Duodenal mucosa (tissue), 2 donors: ENCODE results near the gene TRPC1.

Experiments used
- H3K27ac ChIP-seq: one replicate; pipeline ENCODE4 v1.7.0; 2013; ENCODE audit warnings: low read depth, low read length
- H3K27me3 ChIP-seq, 2 donors: one replicate each; pipeline ENCODE4 v1.7.0; 2013; ENCODE audit warnings: low read length in 2 of 2, control low read depth in 1 of 2; ENCODE audit not compliant: insufficient read depth in 2 of 2, control insufficient read depth in 1 of 2
- H3K36me3 ChIP-seq, 2 donors: one replicate each; pipeline ENCODE4 v1.7.0; 2013; ENCODE audit warnings: low read length in 2 of 2, control low read depth in 1 of 2; ENCODE audit not compliant: insufficient read depth in 2 of 2, control insufficient read depth in 1 of 2
- H3K4me1 ChIP-seq, 2 donors: one replicate each; pipeline ENCODE4 v1.7.0; 2013; ENCODE audit warnings: low read length in 2 of 2, control low read depth in 1 of 2; ENCODE audit not compliant: insufficient read depth in 2 of 2, control insufficient read depth in 1 of 2
- H3K4me3 ChIP-seq, 2 donors: one replicate each; pipeline ENCODE4 v1.7.0; 2013; ENCODE audit warnings: low read length in 2 of 2, low read depth in 1 of 2
- H3K9ac ChIP-seq, 2 donors: one replicate each; pipeline ENCODE4 v1.7.0; 2013; ENCODE audit warnings: low read length in 2 of 2, low read depth in 1 of 2
- H3K9me3 ChIP-seq, 2 donors: one replicate each; pipeline ENCODE4 v1.7.0; 2013; ENCODE audit warnings: low read length in 2 of 2, control low read depth in 1 of 2; ENCODE audit not compliant: control insufficient read depth in 1 of 2

The TRPC1 gene

GRCh38 chr3:142853270-142854168, 129.7 kb downstream of the TRPC1 start:
- Histone ChIP-seq H3K27ac (no peak overlapping the region), H3K36me3 (no peaks in the 10 kb centered on the region), H3K9me3 (no peaks in the 10 kb centered on the region), H3K9ac (no peak overlapping the region), H3K27me3 (no peaks in the 10 kb centered on the region), H3K4me3 (no peak overlapping the region), H3K4me1 (no peaks in the 10 kb centered on the region)

DNA sequence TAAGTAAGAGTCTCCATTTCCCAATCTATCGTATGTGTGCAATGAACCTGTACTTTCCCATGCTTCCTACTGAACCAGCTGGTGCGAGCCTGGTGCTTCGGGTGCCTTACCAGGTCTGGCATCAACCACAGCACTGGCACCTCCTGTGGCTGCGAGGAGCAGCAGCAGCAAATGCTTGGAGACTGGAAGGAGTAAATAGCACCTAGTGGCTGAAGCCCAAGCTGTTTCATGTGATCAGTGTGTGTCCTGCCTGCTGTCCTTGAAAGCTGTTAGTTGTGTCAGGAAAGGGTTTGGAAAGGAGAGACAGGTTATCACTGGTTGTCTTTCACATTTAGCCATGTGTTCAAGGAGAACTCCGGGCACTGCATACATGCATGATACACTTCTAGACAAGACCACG, 133.2 kb downstream of the TRPC1 start:
- no peaks in the 10 kb centered on the region for H3K36me3 ChIP-seq
- peaks cover 0 to 4% of the 10 kb centered on the region in 2 donors for H3K27me3 ChIP-seq
- H3K9ac ChIP-seq, result no peak overlapping the region
- no peak overlapping the region for H3K27ac ChIP-seq
- H3K4me3 ChIP-seq, result no peak overlapping the region
- H3K9me3 ChIP-seq, result no peaks in the 10 kb centered on the region
- H3K4me1 ChIP-seq, result no peaks in the 10 kb centered on the region
